ENCODE results near the gene SLC9C2. TPM values are rescaled to one million over a fixed set of nuclear protein-coding genes. Genes with fewer than 3 reads are reported as not detected.
"Not testable (repeated sequence)": the region's sequence is repeated elsewhere in the genome, so short reads cannot be mapped to it uniquely, and the experiment has no call there.

SLC9C2 gene
- total RNA-seq, 4 donors from 2014 or later: 0.21 TPM; not detected in 3

DNA sequence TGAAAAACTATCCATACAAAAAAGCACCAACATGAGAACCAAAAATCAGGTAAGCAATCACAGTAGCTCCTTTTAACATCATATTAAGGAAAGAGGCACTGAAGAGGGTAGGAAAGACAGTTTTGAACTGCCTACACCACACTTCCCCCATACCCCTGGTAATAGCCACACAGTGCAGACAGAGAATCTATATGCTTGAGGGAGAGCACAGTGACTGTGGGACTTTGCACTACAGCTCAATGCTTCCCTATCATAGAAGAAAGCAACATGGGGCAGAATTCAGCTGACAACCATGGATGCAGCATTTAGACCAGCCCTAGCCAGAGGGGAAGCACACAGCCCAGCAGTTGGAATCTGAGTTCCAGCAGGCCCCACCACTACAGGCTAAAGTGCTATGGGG is 24.4 kb upstream of the SLC9C2 start:
- Histone ChIP-seq H3K4me3 (no peak overlapping the region), H3K4me1 (no peaks in the 10 kb centered on the region), H3K9me3 (peaks cover 0 to 11% (median 1%) of the 10 kb centered on the region in 4 donors), H3K27me3 (no peaks in the 10 kb centered on the region), H3K36me3 (no peaks in the 10 kb centered on the region), H3K27ac (no peak overlapping the region)
- DNase-seq (ENCODE audit: low spot score in 2 of 2): no peak
- TF ChIP-seq, protein P1, sequence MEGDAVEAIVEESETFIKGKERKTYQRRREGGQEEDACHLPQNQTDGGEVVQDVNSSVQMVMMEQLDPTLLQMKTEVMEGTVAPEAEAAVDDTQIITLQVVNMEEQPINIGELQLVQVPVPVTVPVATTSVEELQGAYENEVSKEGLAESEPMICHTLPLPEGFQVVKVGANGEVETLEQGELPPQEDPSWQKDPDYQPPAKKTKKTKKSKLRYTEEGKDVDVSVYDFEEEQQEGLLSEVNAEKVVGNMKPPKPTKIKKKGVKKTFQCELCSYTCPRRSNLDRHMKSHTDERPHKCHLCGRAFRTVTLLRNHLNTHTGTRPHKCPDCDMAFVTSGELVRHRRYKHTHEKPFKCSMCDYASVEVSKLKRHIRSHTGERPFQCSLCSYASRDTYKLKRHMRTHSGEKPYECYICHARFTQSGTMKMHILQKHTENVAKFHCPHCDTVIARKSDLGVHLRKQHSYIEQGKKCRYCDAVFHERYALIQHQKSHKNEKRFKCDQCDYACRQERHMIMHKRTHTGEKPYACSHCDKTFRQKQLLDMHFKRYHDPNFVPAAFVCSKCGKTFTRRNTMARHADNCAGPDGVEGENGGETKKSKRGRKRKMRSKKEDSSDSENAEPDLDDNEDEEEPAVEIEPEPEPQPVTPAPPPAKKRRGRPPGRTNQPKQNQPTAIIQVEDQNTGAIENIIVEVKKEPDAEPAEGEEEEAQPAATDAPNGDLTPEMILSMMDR (IDR thresholded peaks at IDR 0.05): no peak
- TF ChIP-seq POLR2A (IDR thresholded peaks at IDR 0.05): no peak
- no peak for TF ChIP-seq EP300 (IDR thresholded peaks at IDR 0.05)

DNA sequence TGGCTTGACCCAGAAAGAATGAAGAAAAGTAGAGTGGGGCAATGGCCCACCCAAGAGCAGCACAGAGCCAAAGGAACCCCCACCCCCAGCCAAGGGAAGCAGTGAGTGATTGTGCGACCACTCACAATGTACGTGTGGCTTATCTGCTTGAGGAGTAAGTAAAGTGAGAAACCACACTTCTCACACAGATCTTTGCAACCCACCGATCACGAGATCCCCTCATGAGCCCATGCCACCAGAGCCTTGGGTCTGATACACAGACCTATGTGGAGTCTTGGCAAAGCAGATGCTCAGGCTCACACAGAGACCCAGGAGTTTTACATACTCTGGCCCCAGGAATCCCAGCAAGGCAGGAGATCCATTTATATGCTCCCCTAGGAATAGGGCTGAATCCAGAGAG is 14.0 kb upstream of the SLC9C2 start:
- Histone ChIP-seq H3K9me3 (peaks cover 0 to 31% (median 7%) of the 10 kb centered on the region in 4 donors), H3K27ac (no peak overlapping the region), H3K36me3 (no peaks in the 10 kb centered on the region), H3K4me1 (no peaks in the 10 kb centered on the region), H3K4me3 (no peak overlapping the region), H3K27me3 (no peaks in the 10 kb centered on the region)
- no peak for DNase-seq (ENCODE audit: low spot score in 2 of 2)
- WGBS, 2 donors: 89 to 94% methylated on average over 4 of the region's 4 CpGs
- TF ChIP-seq POLR2A (IDR thresholded peaks at IDR 0.05) (no peak), EP300 (IDR thresholded peaks at IDR 0.05) (no peak)
- TF ChIP-seq, protein P1 (IDR thresholded peaks at IDR 0.05): no peak

DNA sequence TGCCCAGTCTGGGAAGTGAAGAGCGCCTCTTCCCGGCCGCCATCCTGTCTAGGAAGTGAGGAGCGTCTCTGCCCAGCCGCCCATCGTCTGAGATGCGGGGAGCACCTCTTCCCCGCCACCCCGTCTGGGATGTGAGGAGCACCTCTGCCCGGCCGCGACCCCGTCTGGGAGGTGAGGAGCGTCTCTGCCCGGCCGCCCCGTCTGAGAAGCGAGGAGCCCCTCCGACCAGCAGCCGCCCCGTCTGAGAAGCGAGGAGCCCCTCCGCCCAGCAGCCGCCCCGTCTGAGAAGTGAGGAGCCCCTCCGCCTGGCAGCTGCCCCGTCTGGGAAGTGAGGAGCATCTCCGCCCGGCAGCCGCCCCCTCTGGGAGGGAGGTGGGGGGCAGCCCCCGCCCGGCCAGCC is 10.2 kb upstream of the SLC9C2 start:
- peaks cover 0 to 12% (median 2%) of the 10 kb centered on the region in 4 donors for H3K9me3 ChIP-seq
- WGBS, 2 donors: 94 to 97% methylated on average over 17 to 21 of the region's 32 CpGs
- H3K27me3 ChIP-seq; H3K36me3 ChIP-seq; H3K4me3 ChIP-seq; H3K27ac ChIP-seq; H3K4me1 ChIP-seq; DNase-seq (ENCODE audit: low spot score in 2 of 2): not testable (repeated sequence)

DNA sequence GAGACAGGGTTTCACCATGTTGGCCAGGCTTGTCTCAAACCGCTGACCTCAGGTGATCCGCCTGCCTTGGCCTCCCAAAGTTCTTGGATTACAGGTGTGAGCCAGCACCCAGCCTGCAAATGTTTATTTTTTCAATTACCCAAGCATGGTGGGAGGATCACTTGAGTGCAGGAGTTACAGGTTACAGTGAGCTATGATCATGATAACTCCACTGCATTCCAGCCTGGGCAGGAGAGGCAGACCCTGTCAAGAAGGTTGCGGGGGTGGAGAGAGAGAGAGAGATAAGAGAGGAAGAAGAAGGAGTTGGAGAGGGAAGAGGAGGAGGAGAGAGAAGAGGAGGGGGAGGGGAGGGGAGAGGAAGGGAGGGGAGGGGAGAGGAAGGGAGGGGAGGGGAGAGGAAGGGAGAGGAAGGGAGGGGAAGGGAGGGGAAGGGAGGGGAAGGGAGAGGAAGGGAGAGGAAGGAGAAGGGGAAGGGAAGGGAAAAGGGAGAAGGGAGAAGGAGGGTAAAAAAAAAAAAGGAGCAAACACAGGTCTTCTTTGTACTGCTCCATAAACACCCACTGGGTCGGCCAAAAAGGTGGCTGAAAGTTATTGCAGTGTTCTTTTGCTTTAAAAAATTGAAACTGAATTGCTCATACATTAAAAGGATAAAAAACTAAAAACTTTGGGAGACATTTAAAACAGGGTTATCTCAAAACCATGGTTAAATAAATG is 5.8 kb upstream of the SLC9C2 start:
- WGBS, 2 donors: 83 to 89% methylated on average over 4 of the region's 4 CpGs
- H3K9me3 ChIP-seq: no peaks in the 10 kb centered on the region
- no peaks in the 10 kb centered on the region for H3K27me3 ChIP-seq
- H3K27ac ChIP-seq: no peak overlapping the region
- TF ChIP-seq EP300 (IDR thresholded peaks at IDR 0.05): no peak
- TF ChIP-seq, protein P1 (IDR thresholded peaks at IDR 0.05): no peak
- TF ChIP-seq POLR2A (IDR thresholded peaks at IDR 0.05): no peak
- H3K36me3 ChIP-seq: no peaks in the 10 kb centered on the region
- no peak for DNase-seq (ENCODE audit: low spot score in 2 of 2)
- no peaks in the 10 kb centered on the region for H3K4me1 ChIP-seq
- H3K4me3 ChIP-seq: no peak overlapping the region

DNA sequence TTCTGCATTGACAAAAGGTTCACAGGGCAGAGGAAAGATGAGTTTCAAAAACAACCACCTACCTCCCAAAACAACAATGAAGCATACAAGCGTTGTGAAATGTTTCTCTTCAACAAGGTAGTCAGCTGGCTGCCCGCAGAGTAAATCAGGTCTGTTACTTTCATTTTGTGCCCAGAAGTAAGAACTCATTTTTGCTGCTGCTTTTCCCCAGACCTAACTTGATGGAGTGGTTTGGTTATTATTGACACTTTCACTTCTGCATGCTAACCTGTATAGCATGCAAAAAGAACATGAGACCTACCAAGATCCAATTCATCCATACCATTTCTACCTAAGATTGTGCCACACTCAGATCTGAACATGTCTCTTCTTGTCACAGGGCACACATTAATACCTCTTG is 1.3 kb downstream of the SLC9C2 start:
- Histone ChIP-seq H3K4me1 (no peaks in the 10 kb centered on the region), H3K4me3 (no peak overlapping the region), H3K27ac (no peak overlapping the region), H3K27me3 (no peaks in the 10 kb centered on the region), H3K36me3 (no peaks in the 10 kb centered on the region), H3K9me3 (peaks cover 0 to 3% (median 0%) of the 10 kb centered on the region in 4 donors)
- TF ChIP-seq, protein P1 (IDR thresholded peaks at IDR 0.05): no peak
- TF ChIP-seq POLR2A (IDR thresholded peaks at IDR 0.05) (no peak), EP300 (IDR thresholded peaks at IDR 0.05) (no peak)
- no peak for DNase-seq (ENCODE audit: low spot score in 2 of 2)
- WGBS, 2 donors: 86 to 89% methylated on average over 2 of the region's 2 CpGs
